ENCODE data around the gene SLC22A31. TPM values are rescaled to one million over a fixed set of nuclear protein-coding genes. Genes with fewer than 3 reads are reported as not detected.
"Not testable (repeated sequence)": the region's sequence is repeated elsewhere in the genome, so short reads cannot be mapped to it uniquely, and the experiment has no call there.

Gene SLC22A31
- total and polyA plus RNA-seq, 9 donors = 0.94 to 7.8 (median 2.7) TPM; not detected in 2

GRCh38 chr16:89166696-89167424, 33.5 kb downstream of the SLC22A31 start:
- no peak overlapping the region for H3K27ac ChIP-seq
- WGBS, 3 donors = 53 to 66% (median 53%) methylated on average over 6 to 18 of the region's 18 CpGs
- intact Hi-C loops (cut with DNase I) = no loop called here
- H3K4me1 ChIP-seq (ENCODE audit: insufficient read depth) = peaks cover 3% of the 10 kb centered on the region
- H3K9me3 ChIP-seq = no peaks in the 10 kb centered on the region
- peaks cover 6% of the 10 kb centered on the region for H3K27me3 ChIP-seq
- no peak overlapping the region for H3K4me3 ChIP-seq
- TF ChIP-seq CTCF (IDR thresholded peaks at IDR 0.05) (no peak), POLR2A (IDR thresholded peaks at IDR 0.05) (no peak), EP300 (IDR thresholded peaks at IDR 0.05) (no peak)
- H3K36me3 ChIP-seq = no peaks in the 10 kb centered on the region
- no peak for DNase-seq

GRCh38 chr16:89165681-89165979, 34.7 kb downstream of the SLC22A31 start:
- DNase-seq; H3K4me1 ChIP-seq (ENCODE audit: insufficient read depth); H3K36me3 ChIP-seq; H3K27me3 ChIP-seq; H3K27ac ChIP-seq; intact Hi-C loops (cut with DNase I); H3K9me3 ChIP-seq; H3K4me3 ChIP-seq: not testable (repeated sequence)
- WGBS, 3 donors = 30 to 51% (median 48%) methylated on average over 10 of the region's 10 CpGs

GRCh38 chr16:89164847-89165680, 35.3 kb downstream of the SLC22A31 start:
- Histone ChIP-seq H3K27me3 (peaks cover 4% of the 10 kb centered on the region), H3K4me1 (ENCODE audit: insufficient read depth) (no peaks in the 10 kb centered on the region), H3K4me3 (no peak overlapping the region), H3K27ac (no peak overlapping the region), H3K9me3 (no peaks in the 10 kb centered on the region), H3K36me3 (no peaks in the 10 kb centered on the region)
- no peak for TF ChIP-seq CTCF (IDR thresholded peaks at IDR 0.05)
- no peak for TF ChIP-seq POLR2A (IDR thresholded peaks at IDR 0.05)
- TF ChIP-seq EP300 (IDR thresholded peaks at IDR 0.05) = no peak
- 48 to 57% (median 54%) methylated on average over 16 to 20 of the region's 20 CpGs for WGBS, 3 donors
- intact Hi-C loops (cut with DNase I) = loop anchor here in 1 of 4 donors (5.0 kb wide), 1 partner anchor 223 kb away; no protein-coding TSS in a partner anchor
- DNase-seq = no peak

- Histone ChIP-seq H3K4me3 (no peak overlapping the region), H3K9me3 (no peaks in the 10 kb centered on the region), H3K27me3 (peaks cover 4% of the 10 kb centered on the region), H3K4me1 (ENCODE audit: insufficient read depth) (no peaks in the 10 kb centered on the region), H3K36me3 (no peaks in the 10 kb centered on the region), H3K27ac (no peak overlapping the region)
- 18 to 25% (median 20%) methylated on average over 15 of the region's 15 CpGs for WGBS, 3 donors
- TF ChIP-seq EP300 (IDR thresholded peaks at IDR 0.05) (no peak), POLR2A (IDR thresholded peaks at IDR 0.05) (no peak), CTCF (IDR thresholded peaks at IDR 0.05) (no peak)
- intact Hi-C loops (cut with DNase I) = loop anchor here in 1 of 4 donors (5.0 kb wide), 1 partner anchor 222 kb away; no protein-coding TSS in a partner anchor
- no peak for DNase-seq
Measured at GRCh38 chr16:89164436-89164835, 35.9 kb downstream of the SLC22A31 start.

Measured in ovary (tissue), 9 donors.